Measurements from ENCODE around the gene DIPK1A. TPM values are rescaled to one million over a fixed set of nuclear protein-coding genes. Genes with fewer than 3 reads are reported as not detected.

Gene DIPK1A
- total RNA-seq, 1 experiment from 2014 or later: 1.2 TPM

DNA sequence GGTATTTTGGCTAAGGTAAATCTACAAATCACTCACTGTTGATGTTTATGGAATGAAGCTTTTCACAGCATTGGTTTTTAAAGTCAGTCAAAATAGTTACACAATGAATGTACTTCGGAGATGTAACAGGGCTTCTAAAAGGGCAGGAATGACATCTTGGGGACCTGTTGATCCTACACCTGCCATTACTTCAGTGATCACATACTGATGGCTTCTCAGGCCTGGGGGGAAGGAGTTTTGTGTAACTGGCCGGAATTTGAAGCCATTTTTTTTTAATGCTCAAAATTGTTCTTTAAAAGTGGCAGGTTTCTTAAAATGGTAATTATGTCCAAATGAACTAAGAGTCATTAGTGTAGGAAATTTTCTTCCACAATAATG is 118.2 kb downstream of the DIPK1A start:
- POLR2A ChIA-PET: no interaction called here
- intact Hi-C loops (cut with micrococcal nuclease; ENCODE audit: unreplicated experiment) (no loop called here), in situ Hi-C loops (cut with HindIII; ENCODE audit: low pct_unique_long_range_greater_than_20kb, low sequenced_read_pairs) (no loop called here)
- no peak overlapping the region for H3K4me3 ChIP-seq (ENCODE audit: low read depth in 2 of 2, low read length in 2 of 2)
- no TSS peak for BruUV-seq (replicated peaks)
- H3K27me3 ChIP-seq (ENCODE audit: control insufficient read depth, insufficient read depth, low read length): no peaks in the 10 kb centered on the region
- H3K27ac ChIP-seq (ENCODE audit: low read length): no peak overlapping the region
- no peaks in the 10 kb centered on the region for H3K4me1 ChIP-seq (ENCODE audit: control insufficient read depth, insufficient read depth, low read length)
- CTCF ChIA-PET: interaction anchor here (0.7 kb wide), 1 partner anchor 119 kb away, joined by 5 read pairs; no protein-coding TSS in a partner anchor
- TF ChIP-seq POLR2AphosphoS5 (IDR thresholded peaks at IDR 0.05; ENCODE audit: low read depth, low read length): no peak; the same call in none of the 2 replicates
- no peak for TF ChIP-seq TCF7L2 (IDR thresholded peaks at IDR 0.05; ENCODE audit: low read depth, low read length)
- TF ChIP-seq SIN3A (IDR thresholded peaks at IDR 0.05; ENCODE audit: borderline replicate concordance, insufficient read depth, low read depth, low read length): no peak
- TF ChIP-seq, protein P1, sequence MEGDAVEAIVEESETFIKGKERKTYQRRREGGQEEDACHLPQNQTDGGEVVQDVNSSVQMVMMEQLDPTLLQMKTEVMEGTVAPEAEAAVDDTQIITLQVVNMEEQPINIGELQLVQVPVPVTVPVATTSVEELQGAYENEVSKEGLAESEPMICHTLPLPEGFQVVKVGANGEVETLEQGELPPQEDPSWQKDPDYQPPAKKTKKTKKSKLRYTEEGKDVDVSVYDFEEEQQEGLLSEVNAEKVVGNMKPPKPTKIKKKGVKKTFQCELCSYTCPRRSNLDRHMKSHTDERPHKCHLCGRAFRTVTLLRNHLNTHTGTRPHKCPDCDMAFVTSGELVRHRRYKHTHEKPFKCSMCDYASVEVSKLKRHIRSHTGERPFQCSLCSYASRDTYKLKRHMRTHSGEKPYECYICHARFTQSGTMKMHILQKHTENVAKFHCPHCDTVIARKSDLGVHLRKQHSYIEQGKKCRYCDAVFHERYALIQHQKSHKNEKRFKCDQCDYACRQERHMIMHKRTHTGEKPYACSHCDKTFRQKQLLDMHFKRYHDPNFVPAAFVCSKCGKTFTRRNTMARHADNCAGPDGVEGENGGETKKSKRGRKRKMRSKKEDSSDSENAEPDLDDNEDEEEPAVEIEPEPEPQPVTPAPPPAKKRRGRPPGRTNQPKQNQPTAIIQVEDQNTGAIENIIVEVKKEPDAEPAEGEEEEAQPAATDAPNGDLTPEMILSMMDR (IDR thresholded peaks at IDR 0.05): no peak
- TF ChIP-seq, protein P2, sequence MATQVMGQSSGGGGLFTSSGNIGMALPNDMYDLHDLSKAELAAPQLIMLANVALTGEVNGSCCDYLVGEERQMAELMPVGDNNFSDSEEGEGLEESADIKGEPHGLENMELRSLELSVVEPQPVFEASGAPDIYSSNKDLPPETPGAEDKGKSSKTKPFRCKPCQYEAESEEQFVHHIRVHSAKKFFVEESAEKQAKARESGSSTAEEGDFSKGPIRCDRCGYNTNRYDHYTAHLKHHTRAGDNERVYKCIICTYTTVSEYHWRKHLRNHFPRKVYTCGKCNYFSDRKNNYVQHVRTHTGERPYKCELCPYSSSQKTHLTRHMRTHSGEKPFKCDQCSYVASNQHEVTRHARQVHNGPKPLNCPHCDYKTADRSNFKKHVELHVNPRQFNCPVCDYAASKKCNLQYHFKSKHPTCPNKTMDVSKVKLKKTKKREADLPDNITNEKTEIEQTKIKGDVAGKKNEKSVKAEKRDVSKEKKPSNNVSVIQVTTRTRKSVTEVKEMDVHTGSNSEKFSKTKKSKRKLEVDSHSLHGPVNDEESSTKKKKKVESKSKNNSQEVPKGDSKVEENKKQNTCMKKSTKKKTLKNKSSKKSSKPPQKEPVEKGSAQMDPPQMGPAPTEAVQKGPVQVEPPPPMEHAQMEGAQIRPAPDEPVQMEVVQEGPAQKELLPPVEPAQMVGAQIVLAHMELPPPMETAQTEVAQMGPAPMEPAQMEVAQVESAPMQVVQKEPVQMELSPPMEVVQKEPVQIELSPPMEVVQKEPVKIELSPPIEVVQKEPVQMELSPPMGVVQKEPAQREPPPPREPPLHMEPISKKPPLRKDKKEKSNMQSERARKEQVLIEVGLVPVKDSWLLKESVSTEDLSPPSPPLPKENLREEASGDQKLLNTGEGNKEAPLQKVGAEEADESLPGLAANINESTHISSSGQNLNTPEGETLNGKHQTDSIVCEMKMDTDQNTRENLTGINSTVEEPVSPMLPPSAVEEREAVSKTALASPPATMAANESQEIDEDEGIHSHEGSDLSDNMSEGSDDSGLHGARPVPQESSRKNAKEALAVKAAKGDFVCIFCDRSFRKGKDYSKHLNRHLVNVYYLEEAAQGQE (IDR thresholded peaks at IDR 0.05; ENCODE audit: insufficient read depth in 1 of 2, low read depth in 2 of 2, low read length in 1 of 2): no peak
- DNase-seq (ENCODE audit: low read depth, low spot score): no peak
- H3K36me3 ChIP-seq (ENCODE audit: control insufficient read depth, insufficient read depth, low read length): peaks cover 36% of the 10 kb centered on the region
- H3K9me3 ChIP-seq (ENCODE audit: control insufficient read depth, insufficient read depth, low read depth, low read length): no peaks in the 10 kb centered on the region
- ATAC-seq: no peak

DNA sequence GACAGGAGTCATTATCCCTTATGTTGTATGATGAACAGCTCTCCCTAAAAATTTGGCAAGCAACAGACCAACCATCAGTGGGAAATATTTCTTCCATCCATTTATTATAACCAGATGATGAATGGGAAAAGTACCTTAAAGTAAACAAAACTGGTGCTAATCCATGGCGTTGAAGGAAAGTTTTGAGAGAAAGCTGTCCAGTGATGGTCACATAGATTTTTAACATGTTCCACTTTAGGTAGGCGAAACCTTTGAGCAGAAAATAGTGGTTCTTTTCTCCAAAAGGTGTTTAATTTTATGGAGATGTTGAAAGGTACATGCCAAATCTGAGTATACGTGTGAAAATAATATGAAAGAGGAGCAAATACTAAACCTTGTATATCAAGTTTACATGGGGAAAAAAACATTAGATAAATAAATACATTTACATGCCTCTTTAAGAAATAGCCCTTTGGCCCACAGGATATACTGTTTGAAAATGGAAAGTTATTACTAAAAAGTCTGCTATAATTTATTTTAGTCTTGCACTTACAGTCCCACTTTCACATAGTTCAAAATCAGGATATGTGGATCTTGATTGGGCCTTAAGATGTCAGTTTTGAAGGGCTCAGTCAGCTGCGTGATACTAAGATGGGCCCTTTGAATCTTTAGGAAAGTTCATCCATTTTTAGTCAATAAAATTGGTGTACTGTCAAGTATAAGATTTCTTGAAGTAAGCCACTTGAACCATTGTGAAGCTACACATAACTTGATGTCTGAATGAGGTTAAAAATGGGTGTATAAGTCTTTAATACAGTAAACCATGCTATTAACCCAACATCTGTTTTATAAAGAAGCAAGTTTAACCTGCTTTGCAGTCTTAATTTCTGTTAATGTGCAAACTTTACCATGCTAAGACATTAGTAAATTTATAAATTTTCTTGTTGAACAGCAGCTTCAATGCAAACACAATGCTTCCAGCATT is 118.9 kb downstream of the DIPK1A start:
- intact Hi-C loops (cut with micrococcal nuclease; ENCODE audit: unreplicated experiment): no loop called here
- no peaks in the 10 kb centered on the region for H3K4me1 ChIP-seq (ENCODE audit: control insufficient read depth, insufficient read depth, low read length)
- BruUV-seq (replicated peaks): no TSS peak
- H3K4me3 ChIP-seq (ENCODE audit: low read depth in 2 of 2, low read length in 2 of 2): no peak overlapping the region
- CTCF ChIA-PET: no interaction called here
- no peak for ATAC-seq
- peaks cover 43% of the 10 kb centered on the region for H3K36me3 ChIP-seq (ENCODE audit: control insufficient read depth, insufficient read depth, low read length)
- no peaks in the 10 kb centered on the region for H3K27me3 ChIP-seq (ENCODE audit: control insufficient read depth, insufficient read depth, low read length)
- in situ Hi-C loops (cut with HindIII; ENCODE audit: low pct_unique_long_range_greater_than_20kb, low sequenced_read_pairs): no loop called here
- no peak overlapping the region for H3K27ac ChIP-seq (ENCODE audit: low read length)
- DNase-seq (ENCODE audit: low read depth, low spot score): no peak
- POLR2A ChIA-PET: no interaction called here
- TF ChIP-seq, protein P2 (IDR thresholded peaks at IDR 0.05; ENCODE audit: insufficient read depth in 1 of 2, low read depth in 2 of 2, low read length in 1 of 2): no peak
- TF ChIP-seq POLR2AphosphoS5 (IDR thresholded peaks at IDR 0.05; ENCODE audit: low read depth, low read length) (no peak; the same call in 1 of the 2 replicates), TCF7L2 (IDR thresholded peaks at IDR 0.05; ENCODE audit: low read depth, low read length) (no peak), SIN3A (IDR thresholded peaks at IDR 0.05; ENCODE audit: borderline replicate concordance, insufficient read depth, low read depth, low read length) (no peak)
- TF ChIP-seq, protein P1 (IDR thresholded peaks at IDR 0.05): no peak
- no peaks in the 10 kb centered on the region for H3K9me3 ChIP-seq (ENCODE audit: control insufficient read depth, insufficient read depth, low read depth, low read length)

Measured in Panc1 (cell line).